Measurements from ENCODE around the gene NHSL2. TPM values are rescaled to one million over a fixed set of nuclear protein-coding genes. Genes with fewer than 3 reads are reported as not detected.

Gene NHSL2
- total RNA-seq, 2 experiments from 2014 or later, result not detected

GRCh38 chrX:72078411-72078810 lies 167.8 kb downstream of the NHSL2 start:
- Histone ChIP-seq H3K4me2 (ENCODE audit: low read length) (no peak overlapping the region), H2AFZ (ENCODE audit: low read length) (no peak overlapping the region), H3K79me2 (ENCODE audit: insufficient read depth, low read depth, low read length) (no peaks in the 10 kb centered on the region), H3K9me3 (ENCODE audit: low read length) (no peaks in the 10 kb centered on the region), H4K20me1 (ENCODE audit: insufficient read depth, low read length) (no peaks in the 10 kb centered on the region), H3K4me3 (ENCODE audit: low read depth, low read length, poor library complexity, severe bottlenecking) (no peak overlapping the region), H3K27ac (ENCODE audit: low read depth, low read length, poor library complexity, severe bottlenecking) (no peak overlapping the region), H3K36me3 (ENCODE audit: insufficient read depth, low read length) (no peaks in the 10 kb centered on the region), H3K9me2 (ENCODE audit: insufficient read depth, low read length) (no peaks in the 10 kb centered on the region), H3K4me1 (ENCODE audit: insufficient read depth, low read length, poor library complexity, severe bottlenecking) (no peaks in the 10 kb centered on the region)
- POLR2A ChIA-PET, result no interaction called here
- no TSS peak for BruUV-seq (replicated peaks)
- intact Hi-C loops (cut with micrococcal nuclease; ENCODE audit: unreplicated experiment), result no loop called here
- no peak for DNase-seq (ENCODE audit: low spot score)
- CTCF ChIA-PET (ENCODE audit: unreplicated experiment), result no interaction called here
- TF ChIP-seq CTCF (conservative IDR thresholded peaks at IDR 0.05; ENCODE audit: low read length) (no peak), EZH2phosphoT487 (IDR thresholded peaks at IDR 0.05; ENCODE audit: borderline replicate concordance, low read depth, low read length) (no peak)

GRCh38 chrX:72079607-72080006 lies 169.0 kb downstream of the NHSL2 start:
- Histone ChIP-seq H3K4me1 (ENCODE audit: insufficient read depth, low read length, poor library complexity, severe bottlenecking) (no peaks in the 10 kb centered on the region), H4K20me1 (ENCODE audit: insufficient read depth, low read length) (no peaks in the 10 kb centered on the region), H2AFZ (ENCODE audit: low read length) (no peak overlapping the region), H3K79me2 (ENCODE audit: insufficient read depth, low read depth, low read length) (no peaks in the 10 kb centered on the region), H3K9me2 (ENCODE audit: insufficient read depth, low read length) (no peaks in the 10 kb centered on the region), H3K4me2 (ENCODE audit: low read length) (no peak overlapping the region), H3K9me3 (ENCODE audit: low read length) (no peaks in the 10 kb centered on the region), H3K36me3 (ENCODE audit: insufficient read depth, low read length) (no peaks in the 10 kb centered on the region), H3K4me3 (ENCODE audit: low read depth, low read length, poor library complexity, severe bottlenecking) (no peak overlapping the region), H3K27ac (ENCODE audit: low read depth, low read length, poor library complexity, severe bottlenecking) (no peak overlapping the region)
- intact Hi-C loops (cut with micrococcal nuclease; ENCODE audit: unreplicated experiment), result no loop called here
- POLR2A ChIA-PET, result no interaction called here
- CTCF ChIA-PET (ENCODE audit: unreplicated experiment), result no interaction called here
- no peak for DNase-seq (ENCODE audit: low spot score)
- no TSS peak for BruUV-seq (replicated peaks)
- TF ChIP-seq CTCF (conservative IDR thresholded peaks at IDR 0.05; ENCODE audit: low read length) (no peak), EZH2phosphoT487 (IDR thresholded peaks at IDR 0.05; ENCODE audit: borderline replicate concordance, low read depth, low read length) (no peak)

GRCh38 chrX:72080150-72080549 lies 169.5 kb downstream of the NHSL2 start:
- Histone ChIP-seq H3K4me2 (ENCODE audit: low read length) (no peak overlapping the region), H4K20me1 (ENCODE audit: insufficient read depth, low read length) (no peaks in the 10 kb centered on the region), H3K79me2 (ENCODE audit: insufficient read depth, low read depth, low read length) (no peaks in the 10 kb centered on the region), H3K4me1 (ENCODE audit: insufficient read depth, low read length, poor library complexity, severe bottlenecking) (no peaks in the 10 kb centered on the region), H3K4me3 (ENCODE audit: low read depth, low read length, poor library complexity, severe bottlenecking) (no peak overlapping the region), H2AFZ (ENCODE audit: low read length) (no peak overlapping the region), H3K9me2 (ENCODE audit: insufficient read depth, low read length) (no peaks in the 10 kb centered on the region), H3K36me3 (ENCODE audit: insufficient read depth, low read length) (no peaks in the 10 kb centered on the region), H3K27ac (ENCODE audit: low read depth, low read length, poor library complexity, severe bottlenecking) (no peak overlapping the region), H3K9me3 (ENCODE audit: low read length) (no peaks in the 10 kb centered on the region)
- BruUV-seq (replicated peaks), result no TSS peak
- POLR2A ChIA-PET, result no interaction called here
- intact Hi-C loops (cut with micrococcal nuclease; ENCODE audit: unreplicated experiment), result no loop called here
- TF ChIP-seq EZH2phosphoT487 (IDR thresholded peaks at IDR 0.05; ENCODE audit: borderline replicate concordance, low read depth, low read length) (no peak), CTCF (conservative IDR thresholded peaks at IDR 0.05; ENCODE audit: low read length) (no peak)
- CTCF ChIA-PET (ENCODE audit: unreplicated experiment), result no interaction called here
- DNase-seq (ENCODE audit: low spot score), result no peak
